ENCODE data around the gene ABHD6.
"Not testable (repeated sequence)": the region's sequence is repeated elsewhere in the genome, so short reads cannot be mapped to it uniquely, and the experiment has no call there.

ABHD6 gene

DNA sequence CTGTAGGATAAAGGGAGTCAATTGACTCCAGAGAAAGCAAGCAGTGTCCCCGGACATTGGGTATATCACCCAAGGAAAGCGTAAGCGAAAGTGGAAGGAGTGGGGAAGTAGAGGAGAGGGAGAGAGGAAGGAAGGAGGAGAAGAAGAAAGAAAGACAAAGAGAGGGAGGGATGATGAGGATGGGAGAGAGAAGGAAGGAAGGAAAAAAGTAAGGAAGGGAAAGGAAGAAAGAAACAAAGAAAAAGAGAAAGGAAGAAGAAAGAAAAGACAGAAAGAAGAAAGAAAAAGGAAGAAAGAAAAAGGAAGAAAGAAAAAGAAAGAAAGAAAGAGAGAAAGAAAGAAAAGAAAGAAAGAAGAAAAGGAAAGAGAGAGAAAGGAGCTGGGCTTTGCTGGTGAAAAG is 27.7 kb upstream of the ABHD6 start:
- DNase-seq (ENCODE audit: low read depth, low spot score): no peak

DNA sequence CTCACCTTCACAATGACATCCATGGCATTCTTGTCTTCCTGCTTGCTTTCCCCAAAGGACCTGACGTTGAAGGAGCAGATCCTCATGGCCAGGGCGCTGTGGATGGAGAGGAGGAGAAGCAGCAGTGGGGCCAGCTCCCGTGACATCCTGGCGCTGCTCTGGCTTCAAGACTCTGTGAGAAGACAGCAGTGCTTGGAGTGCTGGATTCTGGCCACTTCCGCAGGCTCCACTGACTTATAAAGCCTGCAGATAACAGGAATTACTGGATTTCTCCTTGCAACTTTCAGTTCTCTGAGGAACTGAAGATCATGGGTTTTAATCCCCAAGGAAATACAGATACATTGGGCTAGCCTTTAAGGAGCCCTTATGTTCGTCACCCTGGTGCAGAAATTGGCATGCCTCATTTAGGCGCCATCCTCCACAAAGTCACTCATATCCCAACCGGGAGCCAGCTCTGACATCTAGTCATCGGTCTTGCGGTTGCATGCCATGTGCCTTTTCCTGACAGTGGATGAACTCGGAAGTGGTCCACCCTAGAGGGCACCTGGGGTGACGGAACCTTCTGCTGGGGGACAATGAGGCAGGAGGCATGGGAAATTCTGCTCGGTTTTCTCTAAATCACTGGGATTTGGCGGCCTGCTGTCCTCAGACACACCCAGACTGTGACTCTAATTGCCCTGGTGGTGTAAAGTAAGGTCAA is 26.7 kb upstream of the ABHD6 start, which contains the start of gene DNASE1L3:
DNASE1L3 (minus strand) TSS at position 212 of the 700 bp plus-strand sequence; CDS start at position 146, 66 bp downstream.
- no peak for DNase-seq (ENCODE audit: low read depth, low spot score)

DNA sequence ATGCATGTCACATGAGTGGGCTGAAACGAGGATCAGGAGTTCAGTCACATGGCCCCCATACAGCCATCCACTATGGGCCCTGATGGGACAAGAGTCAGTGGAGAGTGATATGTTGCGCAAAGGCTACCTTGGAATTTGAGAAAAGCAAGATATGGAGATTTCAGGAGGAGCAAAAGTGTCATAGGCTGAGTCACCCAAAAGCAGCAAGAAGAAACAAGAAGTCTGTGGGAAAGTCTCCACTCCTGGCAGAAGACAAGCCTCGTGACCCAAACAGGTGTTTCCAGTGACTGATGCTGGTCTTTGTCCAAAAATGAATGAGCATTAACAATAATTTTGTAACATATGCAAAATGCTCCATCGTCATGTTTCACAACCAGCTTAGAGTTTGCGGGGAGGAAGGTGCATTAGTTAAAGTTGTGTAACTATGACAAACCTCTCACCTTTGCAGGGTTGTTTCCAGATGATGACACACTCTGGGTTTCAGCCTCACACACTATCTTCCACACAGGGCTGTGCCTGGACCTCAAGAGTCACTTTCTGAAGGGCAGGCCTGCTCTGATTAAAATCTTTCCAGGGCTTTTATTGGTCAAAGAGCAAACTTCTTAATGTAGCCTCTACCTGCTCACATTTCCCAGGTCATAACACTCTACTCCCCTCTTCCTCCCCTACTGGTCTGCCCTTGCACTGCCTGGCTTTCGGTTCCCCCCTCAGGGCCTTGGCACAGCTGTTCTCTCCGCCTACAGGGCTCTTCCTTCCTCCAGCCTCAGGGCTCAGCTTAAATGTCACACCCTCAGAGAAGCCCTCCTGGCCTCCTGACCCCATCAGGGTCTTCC is 22.9 kb upstream of the ABHD6 start:
- no peak for DNase-seq (ENCODE audit: low read depth, low spot score)

DNA sequence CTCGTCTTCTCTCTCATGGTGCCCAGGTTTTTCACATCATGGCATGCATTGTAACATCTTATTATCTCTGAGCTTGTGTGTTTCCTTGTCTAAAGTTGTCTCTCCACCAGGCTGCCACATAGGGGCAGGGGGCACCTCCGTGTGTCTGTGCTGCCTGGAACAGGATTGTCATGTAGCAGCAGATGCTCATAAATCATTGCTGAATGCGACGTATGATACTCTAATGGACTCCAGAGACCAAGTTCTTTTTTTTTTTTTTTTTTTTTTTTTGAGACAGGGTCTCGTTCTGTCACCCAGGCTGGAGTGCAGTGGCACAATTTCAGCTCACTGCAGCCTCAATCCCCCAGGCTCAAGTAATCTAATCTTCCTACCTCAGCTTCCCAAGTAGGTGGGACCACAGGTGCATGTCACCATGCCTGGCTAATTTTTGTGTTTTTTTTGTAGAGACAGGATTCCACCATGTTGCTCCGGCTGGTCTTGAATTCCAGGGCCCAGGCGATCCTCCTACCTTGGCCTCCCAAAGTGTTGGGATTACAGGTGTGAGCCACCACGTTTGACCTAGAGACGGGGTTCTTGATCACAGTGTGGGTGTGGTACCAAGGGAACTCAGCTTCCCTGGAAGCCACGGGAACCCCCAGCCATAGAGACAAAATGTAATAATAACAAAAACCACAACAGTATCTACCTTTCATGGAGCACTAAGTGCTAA is 22.1 kb upstream of the ABHD6 start:
- DNase-seq (ENCODE audit: low read depth, low spot score): no peak

DNA sequence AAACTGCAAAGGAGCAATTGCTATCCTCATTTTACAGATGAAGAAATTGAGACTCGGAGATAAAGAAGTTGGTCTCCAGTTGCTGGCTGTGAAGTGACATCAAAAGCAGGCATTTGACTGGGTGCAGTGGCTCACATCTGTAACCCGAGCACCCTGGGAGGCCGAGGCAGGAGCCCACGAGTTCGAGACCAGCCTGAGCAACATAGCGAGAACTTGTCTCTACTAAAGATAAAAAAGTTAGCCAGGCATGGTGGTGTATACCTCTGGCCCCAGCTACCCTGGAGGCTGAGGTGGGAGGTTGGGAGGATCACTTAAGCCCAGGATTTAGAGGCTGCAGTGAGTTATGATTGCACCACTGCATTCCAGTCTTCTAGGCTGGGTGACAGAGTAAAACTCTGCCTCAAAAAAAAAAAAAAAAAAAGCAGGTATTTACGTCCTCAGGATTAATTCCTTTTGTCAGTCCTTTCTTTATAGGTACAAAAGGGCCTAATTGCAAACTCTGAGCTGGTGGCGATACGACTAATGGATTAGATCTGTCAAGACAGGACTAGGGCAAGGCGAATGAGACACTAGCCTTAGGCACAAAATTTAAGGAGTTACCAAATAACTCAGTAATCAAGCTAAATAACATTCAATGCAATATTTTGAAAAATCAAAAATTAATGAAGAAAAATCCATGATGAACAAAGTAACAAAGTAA is 20.9 kb upstream of the ABHD6 start:
- DNase-seq (ENCODE audit: low read depth, low spot score): no peak

DNA sequence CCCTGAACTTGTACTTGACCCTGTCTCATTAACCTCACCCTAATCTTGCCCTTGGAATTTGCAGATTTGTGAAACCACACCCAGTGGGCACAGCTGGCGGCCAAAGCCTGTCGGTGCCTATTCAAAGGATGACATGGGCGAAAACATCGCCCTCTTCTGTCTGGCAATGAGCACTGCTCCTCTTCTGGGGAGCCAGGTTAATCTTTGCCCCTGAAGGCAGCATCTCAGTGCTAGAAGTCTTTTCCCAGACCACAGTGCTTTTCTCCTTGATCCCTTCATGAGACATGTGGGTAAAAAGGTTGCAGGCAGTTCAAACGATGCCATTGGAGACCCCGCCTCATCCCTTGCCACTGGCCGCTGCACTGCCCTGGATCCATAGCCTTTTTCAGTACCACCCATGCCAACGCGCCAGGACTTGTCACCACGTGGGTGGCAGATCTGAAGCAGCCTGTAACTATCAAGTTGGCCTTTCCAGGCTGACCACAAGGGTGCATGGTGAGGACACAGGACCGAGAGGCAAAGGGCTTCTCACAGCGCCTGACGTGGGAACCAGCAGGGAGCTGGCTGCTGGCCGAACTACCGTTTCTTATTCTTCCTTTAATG is 20.3 kb upstream of the ABHD6 start:
- peak; percentile 68 for DNase-seq (ENCODE audit: low read depth, low spot score)

DNA sequence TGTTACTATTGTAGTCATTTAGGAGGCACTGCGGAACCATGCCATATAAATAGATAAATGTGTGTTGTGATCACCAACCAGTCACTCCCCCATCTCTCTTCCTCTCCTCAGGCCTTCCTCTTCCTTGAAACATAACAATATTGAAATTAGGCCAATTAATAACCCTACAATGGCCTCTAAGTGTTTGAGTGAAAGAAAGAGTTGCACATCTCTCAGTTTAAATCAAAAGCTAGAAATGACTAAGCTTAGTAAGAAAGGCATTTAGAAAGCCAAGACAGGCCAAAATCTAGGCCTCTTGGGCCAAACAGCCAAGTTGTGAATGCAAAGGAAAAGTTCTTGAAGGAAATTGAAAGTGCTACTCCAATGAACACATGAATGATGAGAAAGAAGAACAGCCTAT is 18.7 kb upstream of the ABHD6 start:
- no peak for DNase-seq (ENCODE audit: low read depth, low spot score)

DNA sequence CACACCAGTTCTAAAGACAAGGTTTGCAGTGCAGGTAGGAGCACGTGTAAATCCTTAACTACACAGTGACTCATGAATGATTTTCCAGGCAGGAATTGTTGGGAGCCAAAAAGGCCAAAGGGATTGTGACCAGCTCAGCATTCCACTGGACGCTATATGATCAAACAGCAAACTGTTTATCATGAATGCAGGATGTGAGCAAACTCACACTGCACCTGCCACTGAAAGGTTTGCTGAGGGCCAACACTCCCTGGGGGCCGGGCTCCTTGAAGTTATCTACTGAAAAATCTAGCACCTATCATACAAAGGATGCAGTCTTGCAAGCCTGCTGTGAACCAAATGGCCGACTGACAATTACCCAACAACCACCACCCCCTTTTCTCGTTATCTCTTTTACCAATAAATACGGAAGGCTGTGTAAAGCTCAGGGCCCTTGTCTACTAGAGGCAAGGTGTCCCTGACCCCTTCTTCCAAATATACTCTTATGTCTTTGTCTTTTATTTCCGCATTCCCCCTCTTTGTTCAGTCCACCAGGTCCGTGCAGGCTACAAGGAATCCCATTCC is 15.3 kb upstream of the ABHD6 start:
- DNase-seq (ENCODE audit: low read depth, low spot score): no peak

DNA sequence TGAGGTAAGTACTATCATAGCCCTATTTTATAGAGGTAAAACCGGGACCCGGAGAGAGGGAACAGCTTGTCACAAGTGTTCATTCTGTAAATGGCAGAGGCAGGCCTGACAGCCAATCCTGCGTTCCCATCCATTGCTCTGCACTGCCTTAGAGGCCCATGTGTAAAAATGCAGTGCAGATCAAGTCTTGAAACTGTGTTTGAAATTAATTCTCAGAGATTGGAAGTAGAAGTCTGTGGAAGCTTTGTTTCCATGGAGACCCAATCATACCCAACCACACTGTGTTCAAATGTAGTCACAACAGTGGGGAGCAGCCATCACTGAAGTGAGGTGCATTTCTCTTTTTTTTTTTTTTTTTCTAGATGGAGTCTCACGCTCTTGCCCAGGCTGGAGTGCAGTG is 13.7 kb upstream of the ABHD6 start:
- DNase-seq (ENCODE audit: low read depth, low spot score): no peak

DNA sequence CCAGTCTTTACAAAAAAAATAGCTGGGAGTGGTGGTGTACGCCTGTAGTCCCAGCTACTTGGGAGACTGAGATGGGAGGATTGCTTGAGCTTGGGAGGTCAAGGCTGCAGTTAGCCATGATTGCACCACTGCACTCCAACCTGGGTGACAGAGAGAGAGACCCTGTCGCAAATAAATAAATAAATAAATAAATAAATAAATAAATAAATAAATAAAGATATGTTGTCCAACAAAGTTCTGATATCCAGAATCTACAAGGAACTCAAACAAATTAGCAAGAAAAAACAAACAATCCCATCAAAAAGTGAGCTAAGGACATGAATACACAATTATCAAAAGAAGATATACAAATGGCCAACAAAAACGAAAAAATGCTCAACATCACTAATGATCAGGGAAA is 9.7 kb upstream of the ABHD6 start:
- DNase-seq (ENCODE audit: low read depth, low spot score): not testable (repeated sequence)

DNA sequence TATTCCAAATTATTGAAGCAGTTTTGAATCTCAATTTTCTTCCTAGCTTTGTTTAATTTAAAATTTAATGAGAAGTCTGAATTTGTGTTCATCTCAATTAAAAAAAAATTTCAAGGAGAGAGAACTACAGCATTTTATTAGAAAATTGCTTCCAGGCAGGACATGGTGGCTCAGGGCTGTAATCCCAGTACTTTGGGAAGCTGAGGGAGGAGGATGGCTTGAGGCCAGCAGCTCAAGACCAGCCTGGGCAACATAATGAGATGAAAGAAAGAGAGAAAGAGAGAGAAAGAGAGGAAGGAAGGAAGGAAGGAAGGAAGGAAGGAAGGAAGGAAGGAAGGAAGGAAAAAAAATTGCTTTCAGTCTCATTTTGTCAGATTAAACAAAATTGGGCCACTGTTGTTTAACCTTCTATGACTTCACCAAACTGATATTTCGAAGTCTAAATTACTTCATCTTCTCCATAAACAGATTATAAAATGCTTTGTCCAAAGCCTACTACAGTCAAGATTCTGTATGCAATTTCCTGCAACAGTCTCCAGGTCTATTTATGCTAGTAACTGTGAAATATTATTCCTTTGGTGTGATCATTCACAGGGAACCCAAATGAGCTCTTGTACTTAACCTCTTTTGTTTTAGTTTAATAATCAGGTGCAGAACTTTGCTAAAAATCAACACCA is 6.6 kb upstream of the ABHD6 start:
- DNase-seq (ENCODE audit: low read depth, low spot score): no peak

DNA sequence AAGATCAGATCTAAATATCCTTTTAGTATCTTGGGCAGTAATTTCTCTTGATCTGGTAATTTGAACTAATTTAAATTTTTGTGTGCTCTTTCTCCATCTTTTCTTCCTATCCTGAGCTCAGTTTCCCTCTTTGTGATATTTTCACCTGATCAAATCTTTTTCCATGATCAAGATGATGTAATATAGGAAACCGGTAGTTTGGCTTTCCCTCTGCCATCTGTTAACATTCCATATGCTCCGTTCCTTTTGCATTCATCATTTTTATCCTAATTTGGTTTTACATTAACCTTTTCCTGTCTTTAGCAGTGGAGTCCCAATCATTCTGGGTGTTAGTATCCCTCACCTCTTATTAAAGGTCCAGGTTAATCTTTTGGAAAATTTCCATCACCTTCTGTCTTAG is 5.9 kb upstream of the ABHD6 start:
- DNase-seq (ENCODE audit: low read depth, low spot score): no peak

DNA sequence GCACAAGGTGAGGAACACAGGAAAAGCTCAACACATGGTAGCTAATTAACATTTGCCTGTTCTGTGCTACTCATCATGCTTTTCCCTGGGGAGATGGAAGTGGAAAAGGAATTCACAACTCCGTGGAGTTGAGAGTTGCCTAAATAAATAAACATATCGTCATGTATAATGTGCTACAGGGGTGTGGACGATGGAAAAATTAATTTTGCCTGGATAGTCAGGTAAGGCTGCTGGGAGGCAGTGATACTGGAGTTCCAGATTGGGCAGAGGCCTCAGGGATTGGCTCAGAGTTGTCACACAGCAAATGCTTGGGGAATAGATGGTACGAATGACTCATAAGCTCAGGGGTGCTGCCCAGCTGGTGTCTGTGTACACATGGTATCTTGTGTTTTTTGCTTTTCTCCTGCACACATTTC is 3.1 kb upstream of the ABHD6 start:
- DNase-seq (ENCODE audit: low read depth, low spot score): no peak

DNA sequence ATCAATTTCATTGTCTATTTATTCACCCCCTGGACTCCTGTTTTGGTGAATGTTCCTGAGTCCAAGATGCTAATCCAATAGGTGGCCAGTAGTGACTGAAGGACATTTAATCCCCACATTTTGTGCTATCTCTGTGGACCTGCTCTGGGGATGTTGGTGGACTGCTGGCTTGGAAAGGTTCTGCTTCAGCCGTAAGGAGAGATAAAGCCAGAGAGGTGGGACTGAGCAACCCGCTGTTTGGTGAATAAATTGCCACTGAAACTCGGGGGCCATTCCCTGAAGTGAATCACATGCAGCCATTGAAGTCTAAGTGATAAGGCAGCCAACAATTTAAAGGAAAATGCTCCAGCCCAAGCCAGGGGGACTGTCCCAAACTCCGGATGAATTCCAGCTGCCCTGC is 1.6 kb upstream of the ABHD6 start:
- DNase-seq (ENCODE audit: low read depth, low spot score): no peak

DNA sequence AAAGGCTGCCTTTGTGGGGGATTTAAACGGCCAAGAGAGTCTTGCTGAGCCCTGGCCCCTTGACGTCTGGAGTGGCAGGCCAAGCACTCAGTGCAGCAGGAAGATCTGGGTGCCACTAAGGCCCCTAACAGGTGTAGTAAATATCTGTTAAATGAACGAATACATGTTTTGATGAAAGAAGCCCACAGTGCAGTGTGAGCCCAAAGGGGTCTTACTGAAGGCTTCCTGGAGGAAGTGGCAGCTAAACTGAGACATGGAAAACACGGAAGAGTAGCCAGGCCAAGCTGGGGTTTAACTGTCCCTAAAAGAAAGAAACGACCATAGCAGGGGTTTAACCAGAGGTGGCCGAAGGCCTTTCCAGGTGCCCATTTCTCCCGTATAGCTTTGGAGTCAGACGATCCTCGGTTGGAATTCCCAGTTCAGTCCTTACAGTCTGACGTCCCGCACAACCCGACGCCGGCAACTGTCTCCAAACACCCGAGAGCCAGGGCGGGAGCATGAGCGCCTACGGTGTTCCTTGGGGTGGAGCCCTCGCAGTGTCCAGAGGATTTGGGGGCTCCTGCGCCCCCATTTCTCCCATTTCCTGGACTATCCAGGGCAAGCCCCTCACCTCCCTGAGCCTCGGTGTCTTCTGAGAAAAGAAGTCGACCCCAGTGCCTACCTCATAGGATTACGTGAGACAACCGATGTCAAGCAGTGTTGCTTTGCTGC is 910 bp upstream of the ABHD6 start:
- DNase-seq (ENCODE audit: low read depth, low spot score): no peak

DNA sequence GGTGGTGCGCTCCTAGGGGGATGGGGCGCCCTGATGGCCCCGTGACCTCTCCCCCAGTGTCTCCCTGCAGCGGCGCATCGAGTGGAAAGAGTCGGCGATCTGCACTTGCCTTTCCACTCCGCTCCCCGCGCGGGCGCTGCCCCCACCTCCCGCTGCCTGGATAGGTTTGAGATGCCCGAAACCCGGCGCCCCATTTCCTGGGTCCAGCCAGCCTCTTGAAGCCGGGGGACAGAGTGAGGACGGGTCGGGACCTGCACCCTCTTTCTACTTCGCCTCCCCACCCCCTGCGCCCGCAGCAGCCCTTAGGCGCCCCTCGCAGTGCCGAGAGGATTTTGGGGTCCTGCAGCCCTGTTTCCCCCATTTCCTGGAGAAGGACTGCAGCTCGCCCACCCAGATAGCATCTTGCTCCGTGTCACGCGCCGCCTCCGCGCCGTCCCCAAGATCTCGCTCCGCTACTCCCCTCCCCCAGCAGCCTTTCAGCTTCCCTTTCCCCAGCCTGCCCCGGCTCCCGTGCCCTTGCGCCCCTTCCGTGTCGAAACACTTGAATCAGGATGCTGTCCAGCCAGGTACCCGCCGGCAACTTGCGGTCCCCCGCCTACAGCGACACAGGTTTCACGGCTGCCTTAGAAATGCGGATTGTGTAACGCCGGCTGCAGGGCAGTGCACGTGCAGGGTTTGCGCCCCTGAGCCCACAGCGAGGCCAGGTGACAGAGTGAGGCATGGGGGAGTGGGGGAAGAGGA is 519 bp downstream of the ABHD6 start:
- DNase-seq (ENCODE audit: low read depth, low spot score): no peak

DNA sequence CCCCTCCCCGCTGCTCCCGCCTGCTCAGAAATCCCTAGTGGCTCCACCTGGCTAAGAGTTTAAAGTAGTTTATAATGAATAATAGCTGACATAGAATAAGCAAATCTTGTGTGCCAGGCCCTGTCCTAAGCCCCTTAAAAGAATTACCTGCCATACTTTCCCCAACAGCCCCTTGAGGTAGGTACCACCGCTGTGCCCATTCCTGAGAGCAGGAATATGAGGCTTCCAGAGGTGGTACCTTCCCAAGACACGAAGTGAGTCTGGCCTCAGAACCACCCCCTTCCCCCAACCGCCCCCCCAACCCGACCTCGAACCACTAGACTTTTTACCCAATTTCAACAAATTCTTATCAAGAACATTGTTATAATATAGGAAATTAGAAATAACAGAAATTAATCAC is 1.2 kb downstream of the ABHD6 start:
- DNase-seq (ENCODE audit: low read depth, low spot score): no peak

DNA sequence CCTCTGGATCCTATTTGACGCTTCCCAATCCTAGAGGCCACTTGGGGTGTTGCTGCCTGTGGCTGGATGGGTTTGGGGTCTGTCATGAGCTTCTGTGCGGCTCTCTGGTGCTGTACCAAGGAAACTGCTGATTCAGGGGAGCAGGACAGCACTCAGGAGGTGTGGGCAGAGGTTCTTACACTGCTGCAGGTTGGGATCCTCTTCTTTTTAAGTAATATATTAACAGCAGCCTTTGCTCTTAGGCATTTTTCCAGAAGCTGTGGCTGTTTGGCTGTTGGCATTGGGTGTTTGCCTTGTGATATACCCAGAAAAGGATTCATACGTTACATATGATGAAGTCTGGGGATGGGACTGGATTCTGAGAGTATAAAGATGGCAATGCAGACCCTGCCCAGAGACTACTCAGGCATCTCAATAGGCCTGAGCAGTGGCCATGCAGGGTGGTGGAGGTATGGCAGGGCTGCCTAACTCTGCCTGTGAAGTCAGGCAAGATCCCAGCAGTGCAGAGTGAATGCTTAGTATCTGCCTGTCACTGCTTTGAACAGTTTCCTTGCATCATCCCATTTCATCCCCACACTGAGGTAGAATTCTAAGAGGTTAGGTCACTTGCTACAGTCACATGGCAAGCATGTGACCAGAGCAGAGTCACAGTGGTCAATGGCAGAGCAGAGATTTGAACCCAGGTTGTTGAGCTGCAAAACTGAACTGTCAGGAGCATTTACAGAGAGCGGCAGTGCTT is 3.9 kb downstream of the ABHD6 start:
- DNase-seq (ENCODE audit: low read depth, low spot score): no peak

Measured in brain pericyte (primary cell).